ENCODE results near the gene ATXN1. TPM values are rescaled to one million over a fixed set of nuclear protein-coding genes. Genes with fewer than 3 reads are reported as not detected.

The ATXN1 gene
- polyA plus RNA-seq, 1 donor (not counting 4 experiments of a cell fraction or from before 2014, with no cell fraction given): 9.7 TPM

- H3K4me3 ChIP-seq (ENCODE audit: control insufficient read depth in 2 of 3, extremely low read depth in 1 of 3, insufficient read depth in 2 of 3, low read depth in 1 of 3, low read length in 3 of 3): no peak overlapping the region
- H3K4me1 ChIP-seq (ENCODE audit: control insufficient read depth, extremely low read depth, insufficient read depth, low read length): peaks cover 2% of the 10 kb centered on the region
- FAIRE-seq (no peak), DNase-seq (ENCODE audit: low read depth, low spot score) (no peak)
- no peak overlapping the region for H2AFZ ChIP-seq (ENCODE audit: control insufficient read depth, low read length)
- H3K9me1 ChIP-seq (ENCODE audit: control insufficient read depth, extremely low read depth, insufficient read depth, low read length): no peaks in the 10 kb centered on the region
- no peak for TF ChIP-seq EZH2 (IDR thresholded peaks at IDR 0.05; ENCODE audit: low read length)
- TF ChIP-seq, protein P1, sequence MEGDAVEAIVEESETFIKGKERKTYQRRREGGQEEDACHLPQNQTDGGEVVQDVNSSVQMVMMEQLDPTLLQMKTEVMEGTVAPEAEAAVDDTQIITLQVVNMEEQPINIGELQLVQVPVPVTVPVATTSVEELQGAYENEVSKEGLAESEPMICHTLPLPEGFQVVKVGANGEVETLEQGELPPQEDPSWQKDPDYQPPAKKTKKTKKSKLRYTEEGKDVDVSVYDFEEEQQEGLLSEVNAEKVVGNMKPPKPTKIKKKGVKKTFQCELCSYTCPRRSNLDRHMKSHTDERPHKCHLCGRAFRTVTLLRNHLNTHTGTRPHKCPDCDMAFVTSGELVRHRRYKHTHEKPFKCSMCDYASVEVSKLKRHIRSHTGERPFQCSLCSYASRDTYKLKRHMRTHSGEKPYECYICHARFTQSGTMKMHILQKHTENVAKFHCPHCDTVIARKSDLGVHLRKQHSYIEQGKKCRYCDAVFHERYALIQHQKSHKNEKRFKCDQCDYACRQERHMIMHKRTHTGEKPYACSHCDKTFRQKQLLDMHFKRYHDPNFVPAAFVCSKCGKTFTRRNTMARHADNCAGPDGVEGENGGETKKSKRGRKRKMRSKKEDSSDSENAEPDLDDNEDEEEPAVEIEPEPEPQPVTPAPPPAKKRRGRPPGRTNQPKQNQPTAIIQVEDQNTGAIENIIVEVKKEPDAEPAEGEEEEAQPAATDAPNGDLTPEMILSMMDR (optimal IDR thresholded peaks at IDR 0.05 in 1 of 3, IDR thresholded peaks at IDR 0.05 in 1 of 3, conservative IDR thresholded peaks at IDR 0.05 in 1 of 3; ENCODE audit: extremely low read depth in 1 of 3, insufficient read depth in 2 of 3, low read length in 3 of 3): no peak
- dilution Hi-C loops (cut with MboI; ENCODE audit: extremely low pct_ligation_motif_present, low sequenced_read_pairs): no loop called here
- no peak overlapping the region for H3K27ac ChIP-seq (ENCODE audit: control insufficient read depth, insufficient read depth, low read length)
- no peaks in the 10 kb centered on the region for H3K79me2 ChIP-seq (ENCODE audit: control insufficient read depth, insufficient read depth, low read length)
- H4K20me1 ChIP-seq (ENCODE audit: control insufficient read depth, extremely low read depth, insufficient read depth, low read length): no peaks in the 10 kb centered on the region
- no peaks in the 10 kb centered on the region for H3K9me3 ChIP-seq (ENCODE audit: control insufficient read depth, low read depth, low read length)
- no peak overlapping the region for H3K4me2 ChIP-seq (ENCODE audit: control insufficient read depth, extremely low read depth, insufficient read depth, low read depth, low read length)
- no peaks in the 10 kb centered on the region for H3K27me3 ChIP-seq (ENCODE audit: control insufficient read depth, extremely low read depth, insufficient read depth, low read length)
- no peak overlapping the region for H3K9ac ChIP-seq (ENCODE audit: control insufficient read depth, extremely low read depth, insufficient read depth, low read length)
- H3K36me3 ChIP-seq (ENCODE audit: control insufficient read depth in 2 of 2, extremely low read depth in 1 of 2, insufficient read depth in 2 of 2, low read length in 2 of 2): no peaks in the 10 kb centered on the region
These were observed 489.1 kb downstream of the ATXN1 start for GRCh38 chr6:16272201-16272600.

DNA sequence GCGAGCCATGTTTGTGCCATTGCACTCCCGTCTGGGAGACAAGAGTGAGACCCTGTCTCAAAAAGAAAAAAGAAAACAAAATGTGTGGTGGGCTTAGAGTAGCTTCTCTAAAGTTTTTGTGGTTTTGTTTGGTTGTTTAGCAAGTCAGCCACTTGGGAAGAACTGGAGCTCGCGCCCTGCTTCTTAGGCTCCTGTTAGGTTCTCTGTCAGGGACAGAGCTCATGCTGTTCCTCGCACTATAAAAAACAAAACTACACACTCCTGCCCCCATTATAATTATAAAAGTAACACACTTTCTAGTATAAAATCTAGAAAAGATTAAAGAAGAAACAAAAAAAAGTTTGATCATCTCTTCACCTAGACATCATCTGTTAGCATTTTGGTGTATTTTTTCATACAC is 489.8 kb downstream of the ATXN1 start:
- H3K27me3 ChIP-seq (ENCODE audit: control insufficient read depth, extremely low read depth, insufficient read depth, low read length): no peaks in the 10 kb centered on the region
- H3K9ac ChIP-seq (ENCODE audit: control insufficient read depth, extremely low read depth, insufficient read depth, low read length): no peak overlapping the region
- FAIRE-seq: no peak
- H3K9me1 ChIP-seq (ENCODE audit: control insufficient read depth, extremely low read depth, insufficient read depth, low read length): no peaks in the 10 kb centered on the region
- no peak overlapping the region for H3K4me3 ChIP-seq (ENCODE audit: control insufficient read depth in 2 of 3, extremely low read depth in 1 of 3, insufficient read depth in 2 of 3, low read depth in 1 of 3, low read length in 3 of 3)
- H2AFZ ChIP-seq (ENCODE audit: control insufficient read depth, low read length): no peak overlapping the region
- DNase-seq (ENCODE audit: low read depth, low spot score): no peak
- H3K27ac ChIP-seq (ENCODE audit: control insufficient read depth, insufficient read depth, low read length): no peak overlapping the region
- no peaks in the 10 kb centered on the region for H3K36me3 ChIP-seq (ENCODE audit: control insufficient read depth in 2 of 2, extremely low read depth in 1 of 2, insufficient read depth in 2 of 2, low read length in 2 of 2)
- H3K4me2 ChIP-seq (ENCODE audit: control insufficient read depth, extremely low read depth, insufficient read depth, low read depth, low read length): no peak overlapping the region
- H4K20me1 ChIP-seq (ENCODE audit: control insufficient read depth, extremely low read depth, insufficient read depth, low read length): no peaks in the 10 kb centered on the region
- dilution Hi-C loops (cut with MboI; ENCODE audit: extremely low pct_ligation_motif_present, low sequenced_read_pairs): no loop called here
- TF ChIP-seq, protein P1 (optimal IDR thresholded peaks at IDR 0.05 in 1 of 3, IDR thresholded peaks at IDR 0.05 in 1 of 3, conservative IDR thresholded peaks at IDR 0.05 in 1 of 3; ENCODE audit: extremely low read depth in 1 of 3, insufficient read depth in 2 of 3, low read length in 3 of 3): no peak
- TF ChIP-seq EZH2 (IDR thresholded peaks at IDR 0.05; ENCODE audit: low read length): no peak
- no peaks in the 10 kb centered on the region for H3K79me2 ChIP-seq (ENCODE audit: control insufficient read depth, insufficient read depth, low read length)
- no peaks in the 10 kb centered on the region for H3K4me1 ChIP-seq (ENCODE audit: control insufficient read depth, extremely low read depth, insufficient read depth, low read length)
- no peaks in the 10 kb centered on the region for H3K9me3 ChIP-seq (ENCODE audit: control insufficient read depth, low read depth, low read length)

Measured in keratinocyte (primary cell).